Stimulated activated CD8-positive, alpha-beta memory T cell treated with anti-CD3 and anti-CD28 coated beads, Interleukin-12 subunit alpha, Interleukin-12 subunit beta, amount 100 ng/mL, for 24 hours (primary cell): ENCODE data around the gene BRD3.

ENCODE experiments used
- DNase-seq: peaks from one replicate; pipeline ENCODE4 v3.0.0-alpha.2; 2020; ENCODE audit errors: extremely low read depth

BRD3 gene

DNA sequence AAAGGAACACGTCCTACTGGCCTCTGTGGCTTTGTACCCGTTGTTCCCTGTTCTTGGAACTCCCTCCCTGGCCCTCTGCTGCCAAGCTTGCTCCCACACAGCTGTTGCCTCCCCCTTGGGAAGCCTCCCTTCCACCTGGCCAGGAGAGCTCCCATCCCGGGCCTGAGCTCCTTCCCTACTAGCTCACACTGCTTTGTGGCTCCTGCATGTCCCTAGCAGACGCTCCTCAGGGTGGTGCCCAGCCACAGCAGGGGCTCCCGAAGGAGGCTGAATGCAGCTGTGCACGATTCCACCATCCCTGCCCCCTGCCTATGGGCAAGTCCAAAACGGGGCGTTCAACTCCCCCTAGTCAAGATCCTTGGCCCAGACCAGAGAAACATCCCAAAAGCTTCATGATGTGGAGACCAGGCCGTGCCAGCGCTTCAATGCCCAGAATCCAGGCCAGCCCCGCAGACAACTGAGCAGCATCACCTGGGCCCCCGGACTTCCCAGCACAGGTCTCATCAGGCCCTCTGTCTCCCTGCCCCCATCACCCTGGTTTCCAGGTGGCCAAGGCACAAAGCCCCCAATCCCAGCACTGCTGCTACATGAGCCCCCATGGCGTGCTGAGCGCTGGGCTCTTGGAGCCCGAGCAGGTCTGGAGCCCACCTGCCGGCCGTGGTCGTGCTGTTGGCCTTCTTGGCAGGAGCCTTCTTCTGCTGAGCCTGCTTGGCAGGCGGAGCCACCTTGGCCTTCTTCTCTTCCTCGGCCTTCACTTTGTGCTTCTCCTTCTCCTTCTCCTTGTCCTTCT lies 28.2 kb downstream of the BRD3 start:
- DNase-seq = no peak

DNA sequence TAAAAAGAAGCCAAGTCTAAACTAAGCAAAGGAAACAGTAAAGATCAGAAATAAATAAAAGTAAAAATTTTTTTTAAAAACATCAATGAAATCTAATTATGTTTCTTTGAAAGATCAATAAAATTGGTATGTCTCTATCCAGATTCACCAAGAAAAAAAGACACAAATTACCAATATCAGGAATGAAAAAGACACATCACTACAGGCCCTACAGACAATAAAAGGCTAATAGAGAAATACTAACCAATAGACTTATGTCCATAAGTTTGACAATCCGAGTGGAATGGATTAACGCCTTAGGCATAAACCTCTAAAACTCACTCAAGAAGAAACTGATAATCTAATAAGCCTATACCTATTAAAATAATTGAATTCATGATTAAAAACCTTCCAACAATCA lies 30.2 kb downstream of the BRD3 start:
- DNase-seq = no peak

DNA sequence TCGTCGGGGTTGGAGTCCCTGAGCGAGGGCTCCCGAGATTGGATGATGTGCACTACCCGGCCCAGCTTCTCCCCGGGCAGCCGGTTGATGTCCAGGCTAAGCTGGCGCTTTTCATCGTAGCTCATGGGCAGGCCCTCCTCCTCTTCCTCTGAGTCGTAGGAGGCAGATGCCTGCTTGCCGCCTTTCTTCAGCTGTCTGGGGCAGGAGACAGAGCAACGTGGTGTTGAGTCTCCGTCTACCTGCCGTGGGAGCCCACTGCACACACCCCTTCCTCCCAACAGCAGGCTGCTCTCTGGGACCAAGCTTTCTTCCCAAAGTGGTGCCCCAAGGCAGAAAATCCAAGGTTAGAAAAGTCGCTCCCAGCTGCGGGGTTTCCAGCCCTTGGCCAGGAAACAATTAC lies 31.7 kb downstream of the BRD3 start:
- DNase-seq = no peak

DNA sequence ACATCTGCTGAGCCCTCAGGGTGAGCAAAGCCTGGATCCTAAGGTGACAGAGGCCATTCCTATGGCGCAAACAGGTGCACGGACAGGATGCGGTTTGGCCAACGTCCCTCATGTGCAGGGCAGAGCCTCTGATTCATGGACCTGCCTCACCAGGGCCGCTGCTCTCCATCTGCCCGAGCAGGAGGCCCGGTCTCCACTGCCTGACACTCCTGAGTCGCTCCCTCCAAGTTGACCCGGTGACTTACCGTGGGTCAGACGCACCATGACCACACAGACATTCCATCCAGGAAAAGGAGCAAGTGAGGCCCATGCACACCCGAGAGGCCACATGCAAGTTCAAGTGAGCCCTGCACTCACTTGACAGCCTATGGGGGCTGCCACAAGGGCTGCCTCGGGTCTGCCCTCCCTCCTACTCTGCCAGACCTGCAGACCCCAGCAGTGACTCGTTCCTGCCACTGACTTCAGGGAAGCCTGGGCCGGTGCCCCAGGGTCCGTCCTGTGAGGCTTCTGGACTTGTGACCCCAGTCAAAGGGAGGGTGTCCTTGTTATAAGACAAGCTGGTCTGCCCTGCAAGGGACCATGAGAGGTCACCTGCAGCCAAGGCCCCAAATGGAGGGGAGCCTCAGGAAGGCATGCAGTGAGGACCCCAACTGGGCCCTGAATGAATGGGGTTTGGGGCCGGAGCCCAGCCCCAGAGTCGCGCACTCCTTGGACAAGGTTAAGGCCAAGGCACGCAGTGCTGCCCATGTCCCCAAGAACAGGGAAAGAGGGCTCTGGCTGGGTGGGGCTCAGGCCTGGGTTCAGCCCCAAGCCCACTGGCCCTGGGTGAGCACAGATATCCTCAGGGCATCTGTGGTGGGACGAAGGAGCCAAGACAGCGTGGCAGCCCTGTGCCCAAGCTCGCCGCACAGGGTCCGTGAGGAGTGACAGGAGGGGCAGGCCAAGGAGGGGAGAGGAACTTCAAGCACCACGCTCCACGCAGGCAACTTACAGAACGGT lies 32.5 kb downstream of the BRD3 start:
- DNase-seq = no peak

DNA sequence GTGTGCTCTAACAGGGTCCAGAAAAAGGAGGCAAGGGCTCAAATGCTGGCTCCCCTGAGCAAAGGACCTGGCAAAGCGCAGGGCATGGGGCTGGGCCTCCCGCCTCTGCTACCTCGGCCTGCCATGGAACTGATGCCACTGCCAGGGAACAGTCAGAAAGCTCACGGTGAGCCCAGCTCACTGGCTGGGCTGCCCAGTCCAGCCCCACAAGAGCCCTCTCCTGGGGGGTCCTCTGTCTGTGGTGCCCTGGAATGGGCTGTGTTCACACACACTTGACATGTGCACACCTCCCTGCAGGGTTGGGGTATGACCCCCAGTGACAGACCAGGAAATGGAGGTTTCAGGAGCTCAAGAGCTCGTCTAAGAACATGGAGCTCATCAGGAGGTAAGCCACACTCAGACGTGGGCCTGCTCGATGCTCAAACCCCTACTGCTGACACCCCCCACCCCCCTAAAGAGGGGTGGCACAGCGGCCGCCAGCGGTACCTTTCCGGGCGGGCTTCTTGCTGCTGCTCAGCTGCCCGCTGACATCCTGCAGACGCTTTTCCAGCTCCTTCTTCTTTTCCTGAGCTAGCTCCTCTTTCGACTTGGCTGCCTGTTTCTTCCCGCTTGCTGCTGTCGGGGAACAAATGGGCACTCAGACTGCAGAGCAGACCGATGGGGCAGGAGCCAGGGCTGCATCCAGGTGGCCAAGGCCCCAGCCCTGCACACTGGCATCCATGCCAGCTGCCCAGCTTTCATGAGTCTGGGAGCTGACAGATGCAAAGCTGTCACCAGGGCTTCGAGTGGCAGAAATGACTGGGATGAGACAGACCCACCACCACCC lies 33.4 kb downstream of the BRD3 start:
- DNase-seq = no peak

DNA sequence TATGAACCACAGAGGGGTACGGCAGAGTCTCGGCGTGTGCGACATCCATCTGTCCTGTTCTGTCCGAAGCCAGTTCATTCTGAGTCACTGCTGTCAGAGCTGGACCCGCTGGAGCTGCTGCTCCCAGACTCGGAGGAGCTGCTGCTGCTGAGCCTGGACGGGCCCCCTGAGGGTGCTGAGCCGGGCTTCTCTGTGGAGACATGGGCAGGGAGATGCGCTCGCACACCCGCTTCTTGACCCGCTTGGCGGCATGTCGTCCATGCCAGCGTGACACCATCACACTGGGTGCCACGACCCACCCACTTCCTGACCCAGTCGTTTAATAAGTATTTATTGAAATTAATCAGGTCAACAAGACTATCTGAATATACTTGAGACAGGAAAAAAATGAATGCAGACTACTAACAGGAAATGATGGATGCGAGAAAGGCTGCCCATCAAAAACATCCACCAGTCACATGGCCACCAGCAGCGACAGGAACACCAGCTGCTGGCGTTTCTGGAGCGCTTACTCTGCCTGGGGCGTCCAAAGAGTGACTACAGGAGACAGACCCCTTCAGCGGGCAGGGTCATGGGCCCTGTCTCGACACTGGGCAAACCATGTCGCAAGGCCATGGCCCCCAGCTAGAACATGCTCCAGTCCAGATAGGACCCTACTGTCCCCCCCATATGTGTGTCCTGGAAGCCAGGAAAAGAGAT lies 34.2 kb downstream of the BRD3 start:
- DNase-seq = no peak

DNA sequence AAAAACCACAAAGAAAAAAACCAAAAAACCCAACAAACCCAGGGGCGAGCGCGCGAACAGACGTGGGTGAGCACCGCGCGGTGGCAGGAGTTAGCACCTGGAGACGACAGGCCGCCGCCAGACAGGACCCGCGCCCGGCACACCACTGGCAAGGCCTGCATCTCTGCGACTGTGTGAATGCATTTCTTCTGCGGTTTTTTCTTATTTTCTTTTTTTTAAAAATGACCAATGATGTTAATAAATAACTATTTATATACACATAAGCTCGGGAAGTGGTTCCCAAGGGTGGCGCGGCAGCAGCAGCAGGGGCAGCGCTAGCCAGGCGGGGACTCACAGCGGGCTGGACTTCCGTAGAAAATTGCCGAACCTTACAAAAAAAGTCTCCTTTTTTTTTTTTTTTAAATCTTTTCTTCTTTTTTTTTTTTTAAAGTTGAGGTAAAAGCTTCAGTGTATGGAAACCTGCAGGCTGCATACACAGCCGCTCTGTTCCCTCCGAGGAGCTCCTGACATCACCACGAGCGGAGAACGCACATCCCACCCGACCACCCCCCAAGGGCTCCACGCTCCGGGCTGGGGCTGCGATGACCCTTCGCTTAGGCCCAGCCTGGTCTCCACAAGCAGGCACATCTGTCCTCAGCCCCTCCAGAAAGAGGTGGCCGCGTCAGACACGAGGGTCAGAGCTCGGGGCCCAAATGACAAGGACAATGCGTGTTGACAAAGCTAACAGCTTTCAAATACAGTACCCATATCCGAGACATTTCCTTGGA lies 35.2 kb downstream of the BRD3 start:
- no peak for DNase-seq

DNA sequence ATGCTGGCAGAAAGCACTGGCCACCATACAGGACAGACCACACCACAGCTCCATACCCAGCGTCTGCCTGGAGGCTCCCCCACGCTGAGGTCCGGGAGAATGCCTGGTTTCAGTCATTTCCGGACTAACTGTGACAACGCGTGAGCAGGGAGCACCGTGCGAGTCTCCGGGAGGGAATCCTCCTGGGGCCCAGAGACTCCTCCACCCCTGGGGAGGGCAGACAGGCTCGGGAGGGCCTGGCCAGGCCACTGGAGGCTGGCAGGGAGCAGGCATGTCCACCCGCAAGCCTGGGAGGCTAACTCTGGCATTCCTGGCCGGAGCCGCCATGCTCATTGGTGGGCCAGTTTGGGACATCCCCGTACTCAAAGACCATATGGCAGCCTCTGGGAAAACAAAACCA lies 36.0 kb downstream of the BRD3 start:
- DNase-seq = no peak

DNA sequence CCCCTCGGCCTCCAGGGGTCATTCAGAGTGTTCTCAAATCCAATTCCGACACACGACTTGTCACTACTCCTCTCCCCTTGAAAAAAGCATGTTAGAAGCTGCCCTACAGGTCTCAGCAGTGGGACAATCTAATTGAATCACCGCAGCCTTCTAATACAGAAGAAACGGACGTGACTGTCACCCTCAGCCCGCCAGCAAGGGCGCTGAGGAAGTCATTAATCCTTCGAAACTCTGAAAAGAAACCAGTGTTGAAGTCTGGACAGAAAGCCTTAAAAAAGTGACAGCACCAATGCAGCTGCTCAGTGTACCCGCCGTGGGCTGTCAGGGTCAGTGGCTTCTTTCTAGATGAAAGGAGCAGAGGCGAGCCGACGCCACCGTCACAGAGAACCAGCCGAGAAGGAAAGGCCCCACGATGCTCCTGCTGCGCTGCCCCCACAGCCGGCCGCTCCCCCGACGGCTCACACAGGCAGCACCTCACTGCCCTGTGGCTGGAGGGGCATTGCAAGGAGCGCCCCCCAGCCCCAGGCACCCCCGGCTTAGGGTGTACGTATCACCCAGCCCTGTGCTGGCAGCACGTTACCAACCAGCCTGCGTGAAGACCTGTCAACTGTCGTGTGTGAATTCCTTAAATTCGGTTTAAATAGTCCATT lies 36.9 kb downstream of the BRD3 start:
- DNase-seq = no peak

DNA sequence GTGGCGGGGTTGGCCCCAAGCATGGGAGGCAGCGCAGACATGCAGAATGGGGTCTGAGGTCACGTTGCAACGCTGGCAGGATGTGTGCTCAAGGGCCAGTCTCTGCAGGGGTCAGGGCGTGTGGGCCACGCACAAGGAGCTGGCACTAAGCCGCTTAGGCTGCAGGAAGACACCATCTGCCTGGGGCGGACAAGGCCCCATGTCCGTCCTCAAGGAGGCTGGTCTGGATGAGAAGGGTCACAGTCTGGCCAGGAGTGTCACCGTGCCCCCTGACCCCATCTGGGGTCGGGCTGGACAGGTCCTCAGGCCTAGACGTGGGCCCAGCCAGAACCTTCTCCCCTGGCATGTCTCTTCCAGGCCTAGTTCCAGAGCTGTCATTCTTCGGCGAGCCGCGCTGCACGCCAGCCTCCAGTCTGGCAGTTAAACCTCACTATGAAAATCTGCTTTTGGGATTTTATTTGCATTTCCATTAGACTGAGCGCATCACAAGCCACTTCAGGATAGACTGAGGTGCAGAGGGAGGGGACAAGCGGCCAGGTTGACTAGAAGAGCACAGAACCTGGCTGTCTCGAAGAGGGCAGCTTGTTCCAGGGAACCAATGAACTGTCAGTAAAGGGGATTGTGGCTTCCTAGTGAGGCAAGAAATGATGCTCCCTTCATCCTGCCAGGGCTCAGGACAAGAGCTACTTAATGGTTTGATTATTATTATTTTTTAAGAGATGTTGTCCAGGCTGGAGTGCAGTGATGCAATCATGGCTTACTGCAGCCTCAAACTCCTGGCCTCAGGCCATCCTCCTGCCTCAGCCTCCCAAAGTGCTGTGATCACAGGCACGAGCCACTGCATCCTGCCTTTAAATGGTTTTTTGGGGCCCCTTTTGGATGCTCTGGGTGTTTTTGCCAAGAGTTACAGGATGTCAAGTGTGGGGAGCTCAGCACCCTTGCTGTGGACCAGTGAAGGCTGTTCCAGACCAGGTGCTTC lies 38.3 kb downstream of the BRD3 start:
- no peak for DNase-seq

DNA sequence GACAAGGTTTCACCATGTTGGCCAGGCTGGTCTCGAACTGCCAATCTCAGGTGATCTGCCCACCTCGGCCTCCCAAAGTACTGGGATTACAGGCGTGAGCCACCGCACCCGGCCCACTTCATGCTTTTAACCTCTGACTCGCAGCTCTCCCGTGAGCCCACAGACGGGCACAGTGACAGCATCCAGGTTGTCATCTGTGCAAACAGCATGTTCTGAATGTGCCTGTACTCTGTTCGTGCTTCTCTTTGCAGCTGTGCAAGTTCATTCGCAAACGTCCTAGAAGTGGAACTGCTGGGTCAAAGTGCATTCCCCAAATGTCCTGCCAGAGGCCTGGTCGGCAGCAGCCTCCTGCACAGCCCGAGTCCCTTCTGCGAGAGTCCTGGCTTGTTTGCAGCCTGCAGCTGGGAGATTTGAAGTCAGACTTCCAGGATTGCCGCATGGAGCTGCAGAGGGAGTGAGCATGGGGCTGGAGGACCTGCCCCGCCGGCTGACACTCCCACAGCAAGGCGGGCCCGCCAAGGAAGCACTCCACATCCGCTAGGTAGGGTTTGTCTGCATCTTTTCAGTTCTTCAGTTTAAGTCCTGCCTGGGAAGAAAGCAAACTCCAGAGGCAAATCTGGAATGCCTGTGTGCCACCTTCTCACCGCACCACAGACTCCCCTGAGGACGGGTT lies 39.1 kb downstream of the BRD3 start:
- DNase-seq = no peak

DNA sequence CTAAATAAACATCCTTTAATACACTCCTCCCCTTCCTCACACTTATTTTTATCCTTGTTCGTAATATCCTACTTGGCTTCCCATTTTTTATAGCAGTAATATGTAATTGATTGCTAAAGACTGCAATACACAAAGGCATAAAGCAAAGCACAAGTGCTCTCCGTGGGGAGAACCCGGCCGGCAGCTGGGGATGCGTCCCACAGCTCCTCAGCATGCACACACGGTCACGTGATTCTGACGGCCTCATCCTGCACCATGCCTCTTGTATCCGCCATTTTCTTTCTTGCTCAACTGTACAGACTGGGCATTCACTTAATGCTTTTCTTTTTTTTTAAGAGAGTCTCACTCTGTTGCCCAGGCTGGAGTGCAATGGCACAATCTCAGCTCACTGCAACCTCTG lies 39.8 kb downstream of the BRD3 start:
- no peak for DNase-seq

DNA sequence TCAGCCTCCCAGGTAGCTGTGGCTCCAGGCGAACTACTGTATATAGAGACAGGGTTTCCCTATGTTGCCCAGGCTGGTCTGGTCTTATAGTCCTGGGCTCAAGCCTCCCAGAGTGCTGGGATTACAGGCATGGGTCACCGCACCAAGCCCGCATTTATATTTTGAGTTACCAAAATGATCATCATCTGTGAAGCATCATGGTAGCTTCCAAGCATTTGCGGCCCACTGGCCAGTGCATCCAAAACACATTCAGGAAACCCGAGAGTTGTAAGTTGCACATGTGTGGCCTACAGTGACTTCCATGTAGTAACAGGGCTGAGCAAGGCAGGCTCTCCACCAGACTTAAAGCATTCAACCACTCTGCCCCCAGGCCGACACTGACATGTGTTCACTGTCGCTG lies 40.3 kb downstream of the BRD3 start:
- no peak for DNase-seq

DNA sequence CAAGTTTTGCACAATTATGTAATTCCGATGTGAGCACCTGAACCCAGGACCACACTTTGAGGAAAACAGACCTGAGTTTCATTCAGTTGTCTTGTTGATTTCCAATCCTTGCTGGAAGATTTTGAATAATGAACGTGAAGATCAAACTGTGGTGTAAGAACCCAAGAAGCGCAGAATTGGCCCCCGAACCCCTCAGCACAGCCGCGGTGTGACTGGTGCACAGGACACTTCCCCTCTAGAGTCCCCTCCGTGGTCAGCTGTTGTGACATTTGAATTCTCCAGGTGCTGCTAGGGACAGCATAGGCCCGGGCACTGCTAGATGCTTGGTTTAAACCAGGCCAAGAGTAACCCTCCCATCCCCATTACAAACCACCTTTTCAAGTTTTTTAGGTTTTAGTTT lies 40.8 kb downstream of the BRD3 start:
- DNase-seq = no peak

DNA sequence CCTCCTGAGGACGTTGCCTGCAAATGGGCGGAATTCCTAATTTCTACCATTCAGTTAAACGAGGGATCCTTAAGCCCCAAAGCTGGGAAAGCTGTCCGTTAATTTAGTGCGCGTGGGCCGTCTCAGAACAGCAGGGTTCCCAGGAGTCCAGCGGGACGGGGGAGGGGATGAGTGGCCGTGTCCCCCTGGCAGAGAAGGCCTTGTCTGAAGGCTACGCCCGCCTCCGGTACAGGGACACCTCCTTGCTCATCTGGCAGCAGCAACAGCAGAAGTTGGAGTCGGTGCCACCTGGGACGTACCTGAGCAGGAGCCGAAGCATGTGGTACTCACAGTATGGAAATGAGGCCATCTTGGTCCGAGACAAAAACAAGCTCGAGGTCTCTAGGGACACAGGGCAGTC lies 41.2 kb downstream of the BRD3 start:
- DNase-seq = no peak

DNA sequence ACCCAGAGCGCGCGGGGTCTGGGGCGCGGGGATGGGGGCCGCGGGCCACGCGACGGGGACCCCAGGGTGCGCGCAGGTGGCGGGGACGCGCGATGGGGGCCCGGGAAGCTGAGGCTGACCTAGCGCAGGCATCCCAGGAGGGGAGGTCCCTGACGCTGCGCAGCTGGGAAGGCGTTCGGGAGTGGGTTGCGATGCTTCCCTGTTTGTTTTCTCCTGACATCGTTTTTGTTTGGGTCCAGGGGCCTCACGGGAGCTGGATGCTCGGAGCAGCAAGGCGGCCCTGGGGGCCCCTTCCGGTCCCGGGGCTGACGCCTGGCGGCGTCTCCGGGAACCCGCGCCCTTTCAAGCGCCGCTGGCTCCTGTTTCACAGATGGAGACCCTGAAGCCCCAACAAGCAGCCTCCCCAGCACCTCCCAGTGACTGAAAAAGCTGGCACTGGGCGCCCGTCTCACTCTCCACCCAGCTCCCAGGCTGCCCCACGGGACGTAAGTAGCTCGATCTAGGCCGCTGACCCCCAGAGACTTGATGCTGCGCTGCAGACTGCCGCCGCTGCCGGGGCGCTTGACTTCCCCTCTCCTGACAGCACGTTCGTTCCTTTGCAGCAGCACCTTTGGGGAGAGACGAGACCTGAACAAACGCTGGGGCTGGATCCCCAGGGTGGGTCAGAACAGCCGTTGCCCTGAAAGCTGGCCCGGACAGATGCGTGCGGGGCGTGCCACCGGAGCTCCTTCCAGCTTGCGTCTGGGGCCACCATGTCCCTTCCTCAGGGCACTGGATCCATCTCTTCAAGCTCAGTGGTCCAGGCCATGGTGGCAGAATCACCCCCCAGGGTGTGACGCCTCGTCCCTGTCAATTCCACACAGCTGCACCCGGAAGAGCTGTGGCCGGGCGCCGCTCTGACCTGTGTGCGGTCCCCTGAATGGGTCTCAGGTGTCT lies 42.0 kb downstream of the BRD3 start:
- DNase-seq = peak; percentile 9
